ENCODE data around the gene ATP9B. TPM values are rescaled to one million over a fixed set of nuclear protein-coding genes. Genes with fewer than 3 reads are reported as not detected.

The ATP9B gene
- total RNA-seq, 1 donor from 2014 or later, result 33.2 TPM

DNA sequence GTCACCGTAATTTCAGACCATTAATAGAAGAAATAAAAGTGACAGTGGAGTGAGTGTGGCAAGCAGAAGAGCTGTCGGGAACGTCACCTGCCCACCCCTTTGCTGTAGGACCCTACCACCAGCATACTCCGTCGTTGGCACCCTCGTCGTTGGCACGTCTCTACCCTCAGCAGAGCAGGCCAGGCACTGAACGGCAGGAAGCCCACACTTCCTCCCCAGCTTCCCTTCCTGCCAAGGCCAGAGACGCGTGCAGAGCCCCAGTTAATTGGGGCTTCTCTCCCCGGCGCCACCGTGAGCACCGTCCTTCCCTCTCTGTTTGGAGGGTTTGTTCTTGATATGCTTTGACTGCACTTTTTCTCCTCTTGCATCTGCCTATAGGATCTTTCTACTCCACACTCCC lies 299.5 kb downstream of the ATP9B start:
- H3K4me1 Mint-ChIP-seq, result peaks cover 3% of the 10 kb centered on the region
- Histone ChIP-seq H3K4me1 (no peaks in the 10 kb centered on the region), H3K36me3 (no peaks in the 10 kb centered on the region), H3K4me3 (no peak overlapping the region), H3F3A (ENCODE audit: low read depth) (no peaks in the 10 kb centered on the region), H3K79me2 (ENCODE audit: low read depth) (no peaks in the 10 kb centered on the region), H3K27ac (no peak overlapping the region), H3K4me2 (no peak overlapping the region), H4K20me1 (ENCODE audit: low read depth) (no peaks in the 10 kb centered on the region), H3K9me3 (ENCODE audit: low read depth) (no peaks in the 10 kb centered on the region), H3K9ac (no peak overlapping the region), H3K27me3 (no peaks in the 10 kb centered on the region), H2AFZ (replicated peaks) (no peak overlapping the region)
- no peaks in the 10 kb centered on the region for H3K9me3 Mint-ChIP-seq
- H3K4me3 Mint-ChIP-seq, result no peak overlapping the region
- no peak for DNase-seq (ENCODE audit: low spot score)
- H3K27me3 Mint-ChIP-seq (ENCODE audit: insufficient read depth, low read depth), result no peaks in the 10 kb centered on the region
- H3K27ac Mint-ChIP-seq, result peak overlapping the region; percentile 65
- peaks cover 25% of the 10 kb centered on the region for H3K36me3 Mint-ChIP-seq
- TF ChIP-seq EZH2 (IDR thresholded peaks at IDR 0.05), result no peak
- TF ChIP-seq, protein P1, sequence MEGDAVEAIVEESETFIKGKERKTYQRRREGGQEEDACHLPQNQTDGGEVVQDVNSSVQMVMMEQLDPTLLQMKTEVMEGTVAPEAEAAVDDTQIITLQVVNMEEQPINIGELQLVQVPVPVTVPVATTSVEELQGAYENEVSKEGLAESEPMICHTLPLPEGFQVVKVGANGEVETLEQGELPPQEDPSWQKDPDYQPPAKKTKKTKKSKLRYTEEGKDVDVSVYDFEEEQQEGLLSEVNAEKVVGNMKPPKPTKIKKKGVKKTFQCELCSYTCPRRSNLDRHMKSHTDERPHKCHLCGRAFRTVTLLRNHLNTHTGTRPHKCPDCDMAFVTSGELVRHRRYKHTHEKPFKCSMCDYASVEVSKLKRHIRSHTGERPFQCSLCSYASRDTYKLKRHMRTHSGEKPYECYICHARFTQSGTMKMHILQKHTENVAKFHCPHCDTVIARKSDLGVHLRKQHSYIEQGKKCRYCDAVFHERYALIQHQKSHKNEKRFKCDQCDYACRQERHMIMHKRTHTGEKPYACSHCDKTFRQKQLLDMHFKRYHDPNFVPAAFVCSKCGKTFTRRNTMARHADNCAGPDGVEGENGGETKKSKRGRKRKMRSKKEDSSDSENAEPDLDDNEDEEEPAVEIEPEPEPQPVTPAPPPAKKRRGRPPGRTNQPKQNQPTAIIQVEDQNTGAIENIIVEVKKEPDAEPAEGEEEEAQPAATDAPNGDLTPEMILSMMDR (IDR thresholded peaks at IDR 0.05), result no peak
- no peak for TF ChIP-seq EZH2phosphoT487 (IDR thresholded peaks at IDR 0.05)

DNA sequence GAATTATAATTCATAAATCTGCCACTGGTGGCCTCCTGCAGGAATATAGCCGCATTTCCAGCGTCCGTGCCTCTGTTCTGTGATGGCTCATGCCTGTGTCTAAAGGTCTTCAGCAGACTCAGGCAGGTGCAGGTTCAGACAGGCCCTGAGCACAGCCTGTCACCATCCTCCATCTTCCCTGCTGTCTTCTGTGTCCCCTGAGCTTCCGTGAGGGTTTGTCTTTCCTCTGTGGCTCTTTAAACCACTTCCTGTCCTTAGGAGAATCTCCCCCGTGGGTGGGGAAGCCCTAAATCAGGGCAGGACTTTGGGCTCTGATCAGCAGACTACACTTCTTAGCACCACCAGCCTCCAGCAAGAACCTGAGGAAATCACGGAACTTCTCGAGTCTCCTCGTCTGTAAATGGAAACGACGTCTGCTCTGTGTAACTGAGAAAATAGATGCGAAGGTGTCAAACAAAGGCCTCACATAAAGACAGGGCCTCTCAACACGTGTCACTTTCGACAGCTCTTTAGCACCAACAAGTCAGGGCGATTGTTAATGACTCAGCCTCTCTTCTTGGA lies 302.4 kb downstream of the ATP9B start:
- Mint-ChIP-seq H3K36me3 (peaks cover 14% of the 10 kb centered on the region), H3K9me3 (no peaks in the 10 kb centered on the region), H3K4me1 (peaks cover 3% of the 10 kb centered on the region), H3K27me3 (ENCODE audit: insufficient read depth, low read depth) (no peaks in the 10 kb centered on the region), H3K27ac (peak overlapping the region; percentile 72), H3K4me3 (no peak overlapping the region)
- H3K4me2 ChIP-seq, result no peak overlapping the region
- H3K4me1 ChIP-seq, result no peaks in the 10 kb centered on the region
- no peaks in the 10 kb centered on the region for H3K36me3 ChIP-seq
- no peak overlapping the region for H3K4me3 ChIP-seq
- H3K9ac ChIP-seq, result no peak overlapping the region
- no peaks in the 10 kb centered on the region for H4K20me1 ChIP-seq (ENCODE audit: low read depth)
- no peaks in the 10 kb centered on the region for H3F3A ChIP-seq (ENCODE audit: low read depth)
- DNase-seq (ENCODE audit: low spot score), result no peak
- H2AFZ ChIP-seq (replicated peaks), result no peak overlapping the region
- H3K27ac ChIP-seq, result no peak overlapping the region
- TF ChIP-seq EZH2phosphoT487 (IDR thresholded peaks at IDR 0.05), result no peak
- TF ChIP-seq, protein P1 (IDR thresholded peaks at IDR 0.05), result no peak
- TF ChIP-seq EZH2 (IDR thresholded peaks at IDR 0.05), result no peak
- H3K79me2 ChIP-seq (ENCODE audit: low read depth), result no peaks in the 10 kb centered on the region
- no peaks in the 10 kb centered on the region for H3K27me3 ChIP-seq
- H3K9me3 ChIP-seq (ENCODE audit: low read depth), result no peaks in the 10 kb centered on the region

DNA sequence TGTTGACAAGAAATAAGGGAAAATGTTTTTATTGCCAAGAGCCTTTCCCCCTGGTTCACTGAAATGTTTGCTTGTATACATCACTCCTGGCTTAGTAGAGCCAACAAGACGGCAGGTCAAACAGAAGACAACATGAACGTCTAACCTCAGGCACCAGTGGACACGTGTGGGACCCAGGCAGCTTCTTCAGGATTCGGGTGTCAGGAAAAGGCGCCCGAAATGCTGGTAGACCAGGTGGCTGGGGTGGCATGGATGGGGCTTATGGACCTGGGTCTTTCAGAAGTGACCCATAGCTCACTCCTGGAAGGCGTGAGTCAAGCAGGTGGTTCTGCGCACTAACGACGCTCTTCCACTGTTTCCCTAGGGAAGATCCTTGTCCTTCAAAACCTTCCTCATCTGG lies 303.3 kb downstream of the ATP9B start:
- Histone ChIP-seq H3K4me1 (no peaks in the 10 kb centered on the region), H3K36me3 (no peaks in the 10 kb centered on the region), H3K79me2 (ENCODE audit: low read depth) (no peaks in the 10 kb centered on the region), H3K9me3 (ENCODE audit: low read depth) (no peaks in the 10 kb centered on the region), H3F3A (ENCODE audit: low read depth) (no peaks in the 10 kb centered on the region), H3K27me3 (no peaks in the 10 kb centered on the region), H3K27ac (no peak overlapping the region), H3K4me3 (no peak overlapping the region), H2AFZ (replicated peaks) (no peak overlapping the region), H4K20me1 (ENCODE audit: low read depth) (no peaks in the 10 kb centered on the region), H3K4me2 (no peak overlapping the region), H3K9ac (no peak overlapping the region)
- Mint-ChIP-seq H3K27me3 (ENCODE audit: insufficient read depth, low read depth) (no peaks in the 10 kb centered on the region), H3K4me1 (peaks cover 3% of the 10 kb centered on the region), H3K36me3 (peaks cover 14% of the 10 kb centered on the region), H3K4me3 (no peak overlapping the region), H3K27ac (no peak overlapping the region), H3K9me3 (no peaks in the 10 kb centered on the region)
- no peak for TF ChIP-seq EZH2 (IDR thresholded peaks at IDR 0.05)
- TF ChIP-seq, protein P1 (IDR thresholded peaks at IDR 0.05), result no peak
- TF ChIP-seq EZH2phosphoT487 (IDR thresholded peaks at IDR 0.05), result no peak
- DNase-seq (ENCODE audit: low spot score), result no peak
